Measurements from ENCODE around the gene ARG2.

Gene ARG2

GRCh38 chr14:67641480-67641879 lies 21.8 kb downstream of the ARG2 start:
- no peak for DNase-seq

- no peak for DNase-seq
These were observed 22.4 kb downstream of the ARG2 start for GRCh38 chr14:67641902-67642749.

GRCh38 chr14:67643713-67644112 lies 24.0 kb downstream of the ARG2 start:
- DNase-seq = no peak

GRCh38 chr14:67644428-67644827 lies 24.7 kb downstream of the ARG2 start:
- no peak for DNase-seq

- DNase-seq = no peak
These were observed 25.7 kb downstream of the ARG2 start for GRCh38 chr14:67645414-67645813.

- no peak for DNase-seq
These were observed 26.4 kb downstream of the ARG2 start for GRCh38 chr14:67646131-67646530.

GRCh38 chr14:67650151-67650550 lies 30.4 kb downstream of the ARG2 start:
- DNase-seq = no peak

- no peak for DNase-seq
These were observed 31.0 kb downstream of the ARG2 start for GRCh38 chr14:67650694-67651093.

- no peak for DNase-seq
These were observed 32.5 kb downstream of the ARG2 start for GRCh38 chr14:67652189-67652588.

GRCh38 chr14:67653651-67654280 lies 34.0 kb downstream of the ARG2 start:
- DNase-seq = no peak

GRCh38 chr14:67663633-67664032 lies 43.9 kb downstream of the ARG2 start:
- no peak for DNase-seq

- DNase-seq = no peak
These were observed 46.1 kb downstream of the ARG2 start for GRCh38 chr14:67665868-67666267.

GRCh38 chr14:67666750-67667449 lies 47.2 kb downstream of the ARG2 start:
- DNase-seq = peak; percentile 3 to 5

- DNase-seq = no peak
These were observed 48.8 kb downstream of the ARG2 start for GRCh38 chr14:67668559-67668958.

- no peak for DNase-seq
These were observed 53.7 kb downstream of the ARG2 start for GRCh38 chr14:67673451-67673850.

GRCh38 chr14:67674139-67674479 lies 54.4 kb downstream of the ARG2 start:
- DNase-seq = peak; percentile 27 to 29

- peak; percentile 69 to 70 for DNase-seq
These were observed 54.9 kb downstream of the ARG2 start, which contains the start of gene VTI1B for GRCh38 chr14:67674480-67675218. TSS of gene VTI1B (minus strand) at chr14:67674632. CDS start at chr14:67674489, 143 bp downstream.

- DNase-seq = peak in 1 of 2 experiments; percentile 2
These were observed 55.5 kb downstream of the ARG2 start for GRCh38 chr14:67675219-67675582.

- DNase-seq = no peak
These were observed 59.3 kb downstream of the ARG2 start for GRCh38 chr14:67679006-67679405.

- DNase-seq = no peak
These were observed 60.4 kb downstream of the ARG2 start for GRCh38 chr14:67680121-67680602.

- DNase-seq = no peak
These were observed 61.2 kb downstream of the ARG2 start for GRCh38 chr14:67680941-67681340.

GRCh38 chr14:67683842-67684241 lies 64.1 kb downstream of the ARG2 start:
- DNase-seq = no peak

GRCh38 chr14:67690011-67690410 lies 70.3 kb downstream of the ARG2 start:
- no peak for DNase-seq
